Endothelial cell (in vitro differentiated cells): Measurements from ENCODE around the gene MAFF. TPM values are rescaled to one million over a fixed set of nuclear protein-coding genes. Genes with fewer than 3 reads are reported as not detected.

ENCODE experiments used
- DNase-seq: peaks from one replicate; pipeline ENCODE4 v3.0.0; 2021; ENCODE audit warnings: low spot score
- H3K27ac Mint-ChIP-seq: one replicate; pipeline ENCODE4 v1.8.0; 2021; ENCODE audit warnings: mixed read lengths, inconsistent platforms; ENCODE audit not compliant: unreplicated experiment
- H3K27me3 Mint-ChIP-seq: one replicate; pipeline ENCODE4 v1.8.0; 2021; ENCODE audit warnings: mild to moderate bottlenecking, moderate library complexity, mixed read lengths, inconsistent platforms; ENCODE audit not compliant: unreplicated experiment
- H3K36me3 Mint-ChIP-seq: one replicate; pipeline ENCODE4 v1.8.0; 2021; ENCODE audit warnings: mild to moderate bottlenecking, low read depth, mixed read lengths, inconsistent platforms; ENCODE audit not compliant: unreplicated experiment
- H3K4me1 Mint-ChIP-seq: one replicate; pipeline ENCODE4 v1.8.0; 2021; ENCODE audit warnings: mild to moderate bottlenecking, mixed read lengths, inconsistent platforms; ENCODE audit not compliant: unreplicated experiment
- H3K4me3 Mint-ChIP-seq: one replicate; pipeline ENCODE4 v1.8.0; 2021; ENCODE audit warnings: mild to moderate bottlenecking, mixed read lengths, inconsistent platforms; ENCODE audit not compliant: unreplicated experiment
- H3K9me3 Mint-ChIP-seq: one replicate; pipeline ENCODE4 v1.8.0; 2021; ENCODE audit warnings: mixed read lengths, inconsistent platforms; ENCODE audit not compliant: unreplicated experiment
- CTCF ChIP-seq: fragments of 200-600 bp; sonication (generic); IDR thresholded peaks from one replicate; pipeline ENCODE4 v1.5.0; 2021; ENCODE audit warnings: antibody characterized with exemption; ENCODE audit not compliant: unreplicated experiment
- total RNA-seq: library from RNA; stranded (reverse); fragmentation: NEBNext Ultra II Directional; extraction: Animal tissue kit (Norgen Biotek cat#: 25700); gene quantifications from one replicate; pipeline ENCODE4 v1.2.1, GENCODE V29; 2021; ENCODE audit not compliant: unreplicated experiment

MAFF gene
- total RNA-seq, 1 donor from 2014 or later, result 3.5 TPM

- Mint-ChIP-seq H3K4me3 (no peak overlapping the region), H3K36me3 (peaks cover 13% of the 10 kb centered on the region), H3K27ac (no peak overlapping the region), H3K4me1 (peaks cover 9% of the 10 kb centered on the region), H3K27me3 (peaks cover 12% of the 10 kb centered on the region), H3K9me3 (no peaks in the 10 kb centered on the region)
- TF ChIP-seq CTCF, result no peak
- DNase-seq, result no peak
Observed at GRCh38 chr22:38163844-38164550, 37.8 kb upstream of the MAFF start.

- Mint-ChIP-seq H3K4me3 (no peak overlapping the region), H3K4me1 (peaks cover 8% of the 10 kb centered on the region), H3K36me3 (peaks cover 13% of the 10 kb centered on the region), H3K27me3 (peaks cover 12% of the 10 kb centered on the region), H3K27ac (no peak overlapping the region), H3K9me3 (no peaks in the 10 kb centered on the region)
- no peak for DNase-seq
- no peak for TF ChIP-seq CTCF
Observed at GRCh38 chr22:38164551-38164918, 37.3 kb upstream of the MAFF start.

GRCh38 chr22:38165922-38166593, 35.7 kb upstream of the MAFF start:
- no peak for DNase-seq
- no peaks in the 10 kb centered on the region for H3K9me3 Mint-ChIP-seq

GRCh38 chr22:38167988-38168407, 33.8 kb upstream of the MAFF start:
- Mint-ChIP-seq H3K9me3 (no peaks in the 10 kb centered on the region), H3K27me3 (peaks cover 13% of the 10 kb centered on the region), H3K27ac (no peak overlapping the region), H3K4me1 (peaks cover 14% of the 10 kb centered on the region), H3K4me3 (no peak overlapping the region), H3K36me3 (peaks cover 7% of the 10 kb centered on the region)
- TF ChIP-seq CTCF, result no peak
- DNase-seq, result no peak

More at GRCh38 chr22:38165922-38166593, 35.7 kb upstream of the MAFF start:
- peaks cover 13% of the 10 kb centered on the region for H3K36me3 Mint-ChIP-seq
- TF ChIP-seq CTCF, result no peak
- H3K4me1 Mint-ChIP-seq, result peaks cover 3% of the 10 kb centered on the region
- no peak overlapping the region for H3K27ac Mint-ChIP-seq
- no peak overlapping the region for H3K4me3 Mint-ChIP-seq
- peaks cover 12% of the 10 kb centered on the region for H3K27me3 Mint-ChIP-seq

- H3K9me3 Mint-ChIP-seq, result no peaks in the 10 kb centered on the region
- no peak overlapping the region for H3K27ac Mint-ChIP-seq
- H3K36me3 Mint-ChIP-seq, result peaks cover 7% of the 10 kb centered on the region
Observed at GRCh38 chr22:38169116-38169515, 32.7 kb upstream of the MAFF start.

More at GRCh38 chr22:38169116-38169515, 32.7 kb upstream of the MAFF start:
- Mint-ChIP-seq H3K4me3 (no peak overlapping the region), H3K4me1 (peaks cover 21% of the 10 kb centered on the region), H3K27me3 (peaks cover 13% of the 10 kb centered on the region)
- no peak for DNase-seq
- no peak for TF ChIP-seq CTCF
